HTERT RPE-1 (cell line): ENCODE data around the gene FGFR1OP2.
"Not testable (repeated sequence)": the region's sequence is repeated elsewhere in the genome, so short reads cannot be mapped to it uniquely, and the experiment has no call there.

Experiments
- in situ Hi-C: fragments of 300-500 bp; cut with MboI; formaldehyde crosslinking; loops from 4 replicates; pipeline ENCODE4 v1.14.3; 2020; ENCODE audit warnings: low sequenced_read_pairs

FGFR1OP2 gene

DNA sequence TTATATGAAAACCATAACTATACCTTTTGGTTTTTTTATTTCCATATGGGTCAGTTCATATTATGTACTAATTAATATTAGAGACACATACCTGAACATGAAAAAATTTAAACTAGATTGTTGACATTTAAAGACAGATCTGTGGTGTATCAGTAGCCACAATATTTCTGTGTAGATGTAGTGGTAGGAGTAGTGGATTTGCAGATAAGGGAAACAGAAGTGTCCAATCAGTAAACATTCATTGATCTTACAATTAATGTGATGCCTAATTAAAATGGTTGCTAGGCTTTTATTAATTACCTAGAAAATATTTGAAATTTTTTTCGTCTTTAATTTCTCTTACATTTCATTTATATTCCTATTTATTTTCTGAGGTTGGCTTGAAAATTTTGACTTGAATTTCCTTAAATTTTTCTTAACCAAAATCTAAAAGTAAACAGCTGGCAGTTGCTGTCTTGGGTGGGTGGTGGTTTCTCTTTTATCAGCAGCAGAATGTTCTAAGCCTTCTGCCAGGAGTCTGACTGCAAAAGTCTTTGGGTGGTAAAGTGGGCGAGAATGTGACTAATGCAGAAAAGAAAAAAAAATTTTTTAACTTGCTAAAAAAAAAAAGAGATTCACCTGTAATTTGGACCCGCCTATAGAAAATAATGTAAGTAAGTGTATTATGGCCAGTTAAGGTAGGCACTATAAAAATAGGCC lies 2.4 kb downstream of the FGFR1OP2 start:
- in situ Hi-C loops: no loop called here

DNA sequence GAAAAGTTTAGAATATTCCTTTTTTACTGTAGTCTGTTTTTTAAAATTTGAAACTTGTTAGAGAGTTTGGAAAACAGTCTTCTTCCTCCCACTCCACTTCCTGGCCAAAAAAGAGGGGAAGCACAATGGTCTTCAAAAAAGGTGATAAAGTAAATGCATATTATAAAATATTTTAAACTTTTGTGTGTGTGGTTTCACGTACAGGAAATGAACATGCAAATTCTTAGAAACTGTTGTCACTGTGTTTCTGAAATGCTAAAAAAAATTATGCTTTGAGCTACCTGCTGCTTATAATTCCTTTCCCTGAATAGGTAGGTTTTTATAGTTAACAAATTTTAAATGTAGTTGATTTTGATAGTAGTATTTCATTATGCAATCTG lies 2.9 kb downstream of the FGFR1OP2 start:
- in situ Hi-C loops: no loop called here

DNA sequence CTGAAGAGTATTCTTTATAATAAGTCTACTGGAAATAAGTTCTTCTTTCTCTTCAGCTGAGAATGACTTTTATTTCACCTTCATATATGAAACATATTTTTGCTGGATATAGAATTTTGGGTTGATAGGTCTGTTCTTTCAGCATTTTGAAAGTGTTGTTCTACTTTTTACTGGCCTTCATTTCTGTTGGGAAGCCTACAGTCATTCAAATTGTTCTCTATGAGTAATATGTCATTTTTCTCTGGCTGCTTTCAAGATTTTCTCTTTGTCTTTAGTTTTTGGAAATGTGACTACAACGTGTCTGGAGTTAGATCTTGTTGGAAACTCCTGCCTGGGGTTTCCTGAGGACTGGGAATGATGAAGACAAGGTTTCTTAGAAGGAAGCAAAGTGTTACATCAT lies 10.0 kb downstream of the FGFR1OP2 start:
- in situ Hi-C loops: no loop called here

DNA sequence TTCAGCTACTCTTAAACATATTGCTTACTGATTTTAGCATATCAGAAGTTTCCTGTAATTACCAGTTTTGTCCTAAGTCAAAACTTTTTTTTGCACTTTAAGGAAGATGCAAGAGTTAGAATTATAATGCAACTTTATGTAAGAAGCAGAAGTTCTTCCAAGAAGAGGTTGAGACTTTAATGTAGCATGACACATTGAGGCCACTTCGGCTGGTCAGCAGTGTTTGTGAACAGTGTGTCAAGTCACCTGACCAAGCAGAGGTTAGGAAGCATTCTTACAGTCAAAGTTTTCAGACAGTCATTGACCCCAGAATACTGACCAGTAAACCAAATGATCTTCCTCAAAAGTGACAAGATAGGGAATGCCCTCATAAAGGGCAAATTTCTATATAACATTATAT lies 15.2 kb downstream of the FGFR1OP2 start:
- in situ Hi-C loops: no loop called here

DNA sequence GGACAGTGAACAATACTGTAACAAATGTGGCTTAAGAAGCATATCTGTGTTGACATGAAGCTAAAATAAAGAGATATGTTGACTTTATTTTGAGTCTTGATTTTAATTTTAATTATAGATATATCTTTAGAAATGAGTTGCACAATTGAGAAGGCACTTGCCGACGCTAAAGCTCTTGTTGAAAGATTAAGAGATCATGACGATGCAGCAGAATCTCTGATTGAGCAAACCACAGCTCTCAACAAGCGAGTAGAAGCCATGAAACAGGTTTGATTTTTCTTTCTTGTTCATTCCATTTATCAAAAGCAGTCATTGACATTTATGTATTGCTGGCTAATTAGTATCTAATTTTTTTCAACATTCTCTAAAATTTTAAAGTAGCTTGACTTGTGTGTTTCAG lies 15.8 kb downstream of the FGFR1OP2 start:
- in situ Hi-C loops: no loop called here

DNA sequence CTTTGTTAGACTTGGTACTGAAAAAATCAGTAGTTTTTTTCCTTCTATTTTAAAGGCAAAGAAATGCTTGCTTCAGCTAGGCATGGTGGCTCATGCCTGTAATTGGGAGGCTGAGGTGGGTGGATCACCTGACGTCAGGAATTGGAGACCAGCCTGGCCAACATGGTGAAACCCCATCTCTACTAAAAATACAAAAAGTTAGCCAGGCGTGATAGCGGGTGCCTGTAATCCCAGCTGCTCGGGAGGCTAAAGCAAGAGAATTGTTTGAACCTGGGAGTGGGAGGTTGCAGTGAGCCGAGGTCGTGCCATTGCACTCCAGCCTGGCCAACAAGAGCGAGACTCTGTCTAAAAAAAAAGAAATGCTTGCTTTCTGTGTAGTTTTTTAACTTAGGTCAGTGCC lies 23.1 kb downstream of the FGFR1OP2 start:
- in situ Hi-C loops: not testable (repeated sequence)

DNA sequence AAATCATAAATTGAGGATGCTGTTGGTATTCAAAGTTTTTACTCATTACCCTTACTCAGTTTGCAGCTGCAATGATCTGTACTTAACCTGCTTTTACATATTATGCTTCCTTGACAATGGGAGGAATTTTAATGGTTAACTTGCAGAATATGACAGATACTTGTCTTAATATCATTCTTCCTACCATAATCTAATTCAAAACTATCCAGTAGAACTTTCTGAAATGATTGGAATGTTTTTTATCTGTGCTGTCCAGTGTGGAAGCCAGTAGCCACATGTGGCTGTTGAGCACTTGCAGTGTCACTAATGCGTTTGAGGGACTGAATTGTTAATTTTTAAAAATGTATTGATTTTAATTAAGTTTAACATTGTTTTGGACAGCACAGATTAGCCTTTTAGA lies 23.5 kb downstream of the FGFR1OP2 start:
- in situ Hi-C loops: no loop called here

DNA sequence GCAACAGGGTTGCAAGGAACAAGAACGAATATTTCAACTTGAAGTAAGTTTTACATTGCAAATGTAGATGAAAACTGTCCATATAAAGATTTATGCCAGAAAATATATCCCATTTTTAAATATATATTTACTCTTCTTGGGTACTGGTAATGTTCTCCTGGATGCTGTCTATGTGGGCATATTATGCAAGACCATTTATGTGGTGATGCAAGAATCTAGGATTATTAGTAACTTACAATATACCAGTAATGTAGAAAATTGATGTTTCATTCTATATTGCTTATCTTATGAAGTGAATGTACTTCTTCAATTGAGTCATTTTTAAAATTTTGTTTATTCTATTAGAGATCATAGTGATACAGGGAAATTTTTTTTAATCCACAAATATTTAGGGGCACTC lies 25.1 kb downstream of the FGFR1OP2 start:
- in situ Hi-C loops: no loop called here

DNA sequence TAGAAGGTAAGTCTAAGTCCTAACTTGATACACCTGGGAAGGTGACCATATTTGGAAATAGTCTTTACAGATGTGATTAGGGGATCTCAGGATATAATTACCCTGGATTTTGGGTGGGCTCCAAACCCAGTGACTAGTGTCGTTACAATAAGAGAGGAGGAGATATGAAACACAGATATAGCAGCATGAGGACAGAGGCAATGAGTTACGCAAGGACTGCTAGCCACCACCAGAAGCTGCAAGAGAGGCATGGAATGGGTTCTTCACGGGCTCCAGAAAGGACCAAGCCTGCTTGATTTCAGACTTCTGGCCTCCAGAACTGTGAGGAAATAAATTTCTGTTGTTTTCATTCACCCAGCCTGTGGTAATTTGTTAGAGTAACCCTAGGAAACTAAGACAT lies 28.6 kb downstream of the FGFR1OP2 start:
- in situ Hi-C loops: no loop called here

DNA sequence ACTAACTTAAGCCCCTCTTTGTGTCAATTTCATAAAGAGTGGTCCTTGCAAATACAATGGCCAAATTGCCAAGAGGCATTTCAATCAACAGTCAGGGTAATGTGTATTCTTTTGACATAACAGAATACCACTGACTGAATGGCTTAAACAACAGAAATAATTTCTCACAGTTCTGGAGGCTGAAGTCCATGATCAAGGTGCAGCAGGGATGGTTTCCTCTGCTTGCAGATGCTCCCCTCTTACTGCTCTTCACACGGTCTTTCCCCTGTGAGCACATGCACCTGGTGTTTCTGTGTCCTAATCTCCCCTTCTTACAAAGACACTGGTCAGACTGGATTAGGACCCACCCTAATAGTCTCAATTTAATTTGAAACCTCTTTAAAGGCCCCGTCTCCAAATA lies 31.9 kb downstream of the FGFR1OP2 start:
- in situ Hi-C loops: no loop called here

DNA sequence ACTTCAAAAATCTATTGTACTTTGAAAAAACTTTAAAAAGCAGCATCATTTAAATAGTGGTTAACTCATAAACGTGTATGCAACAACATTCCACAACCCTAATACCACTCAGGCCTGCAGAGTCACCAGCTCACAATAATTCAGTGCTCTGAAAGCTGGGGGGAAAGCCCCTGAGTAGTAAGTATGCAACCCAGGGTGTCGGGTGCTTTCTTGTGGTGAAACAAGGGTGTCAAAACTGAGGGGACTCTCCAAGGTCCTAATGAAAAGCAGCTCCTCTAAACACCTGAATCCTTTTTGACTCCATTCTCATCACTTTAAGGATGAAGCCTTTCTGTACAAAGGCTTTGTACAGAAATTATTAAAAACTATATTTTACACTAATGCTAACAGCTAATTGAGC lies 33.7 kb downstream of the FGFR1OP2 start:
- in situ Hi-C loops: no loop called here

DNA sequence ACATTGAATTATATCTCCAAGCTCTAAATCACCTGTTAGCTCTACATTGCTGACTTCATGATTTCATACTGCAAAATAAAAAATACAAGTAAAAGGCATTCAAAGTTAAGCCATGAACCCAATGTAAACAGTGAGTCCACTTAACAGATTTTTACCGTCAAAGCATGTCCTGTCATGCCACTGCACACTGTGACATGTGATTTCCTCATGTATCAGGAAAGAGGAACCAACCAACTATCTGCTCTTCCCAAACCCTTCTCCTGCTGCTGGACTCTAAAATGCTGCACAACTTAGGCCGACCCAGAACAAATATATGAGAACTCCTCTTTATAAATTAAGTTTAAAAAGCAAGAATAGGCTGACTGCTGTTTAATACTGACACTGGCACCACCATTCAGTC lies 38.4 kb downstream of the FGFR1OP2 start:
- in situ Hi-C loops: no loop called here

DNA sequence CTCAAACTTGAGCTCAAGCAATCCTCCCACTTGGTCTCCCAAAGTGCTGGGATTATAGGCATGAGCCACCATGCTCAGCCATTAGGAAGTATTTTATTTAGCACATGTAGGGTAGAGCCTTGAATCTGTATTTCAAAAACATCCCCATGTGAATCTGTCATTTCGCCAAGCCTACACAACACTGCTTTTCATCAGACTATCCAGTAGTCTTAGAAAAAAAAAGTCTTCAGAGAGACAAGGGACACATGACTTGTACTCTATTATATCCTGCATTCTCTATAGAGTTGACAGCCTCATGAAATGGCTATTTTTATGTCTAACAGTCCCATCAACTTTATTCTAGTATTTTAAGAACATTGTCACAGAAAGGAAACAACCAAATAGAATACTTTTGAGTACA lies 40.5 kb downstream of the FGFR1OP2 start:
- in situ Hi-C loops: no loop called here

DNA sequence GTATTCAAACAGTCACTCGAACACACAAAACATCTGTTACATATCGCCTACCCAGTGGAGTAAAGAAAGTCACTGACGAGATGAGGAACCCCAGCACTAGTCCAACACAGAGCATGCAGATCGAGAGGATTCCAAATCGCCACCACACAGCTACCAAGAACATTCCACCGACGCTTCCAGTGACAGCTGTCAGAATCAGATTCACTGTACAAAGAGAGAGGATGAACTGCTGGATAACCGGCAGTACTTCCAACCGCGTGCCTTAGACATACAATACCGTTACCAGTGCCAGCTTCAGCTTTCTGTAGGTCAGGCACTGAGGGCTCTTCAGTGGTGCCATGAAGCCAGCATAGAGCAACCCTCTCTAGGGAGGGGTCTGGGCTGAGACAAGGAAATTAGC lies 41.5 kb downstream of the FGFR1OP2 start:
- in situ Hi-C loops: no loop called here

DNA sequence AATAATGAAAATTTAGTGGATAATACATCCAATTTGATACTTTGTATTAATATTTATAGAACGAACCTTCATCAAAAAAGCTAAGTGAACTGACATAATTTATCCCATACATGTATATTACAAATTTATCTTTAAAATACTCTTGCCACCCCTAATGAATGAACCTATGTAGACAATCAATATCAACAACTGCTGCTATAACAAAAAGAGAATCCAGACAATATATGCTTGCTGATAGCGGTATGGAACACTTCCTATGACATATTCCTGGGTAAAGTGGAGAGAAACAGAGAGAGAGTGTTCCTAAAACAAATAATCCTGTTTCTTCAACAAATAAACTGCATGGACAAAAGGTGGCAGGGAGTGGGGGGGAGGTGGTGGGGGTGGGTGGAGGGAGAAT lies 44.6 kb downstream of the FGFR1OP2 start:
- in situ Hi-C loops: no loop called here

DNA sequence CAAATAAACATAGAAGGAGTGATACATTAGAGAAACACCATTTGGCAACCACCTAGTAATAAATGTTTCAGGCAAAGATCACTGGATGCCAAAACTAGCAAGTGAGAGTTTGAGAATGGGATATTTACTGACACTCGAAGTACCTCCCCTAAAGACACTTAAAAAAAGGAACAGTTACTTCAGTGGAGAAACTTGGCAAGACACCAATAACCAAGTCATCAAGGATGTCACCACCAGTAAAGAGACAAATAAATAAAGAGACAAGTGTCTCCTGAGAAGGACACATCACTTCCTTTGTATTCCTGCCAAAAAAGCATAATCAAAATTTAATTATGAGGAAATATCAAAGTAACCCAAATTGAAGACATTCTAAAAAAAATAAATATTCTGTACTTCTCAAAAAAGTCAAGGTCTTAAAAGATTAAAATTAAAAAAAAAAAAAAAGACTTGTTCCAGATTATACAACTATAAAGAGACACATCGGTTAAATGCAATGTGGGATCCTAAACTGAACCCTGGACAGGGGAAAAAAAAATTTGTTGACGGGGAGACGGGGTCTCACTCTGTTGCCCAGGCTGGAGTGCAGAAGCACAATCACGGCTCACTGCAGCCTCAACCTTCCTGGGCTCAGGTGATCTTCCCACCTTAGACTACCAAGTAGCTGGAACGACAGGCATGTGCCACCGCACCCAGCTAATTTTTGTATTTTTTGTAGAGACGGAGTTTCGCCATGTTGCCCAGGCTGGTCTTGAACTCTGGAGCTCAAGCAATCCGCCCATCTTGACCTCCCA lies 49.6 kb downstream of the FGFR1OP2 start:
- in situ Hi-C loops: no loop called here

DNA sequence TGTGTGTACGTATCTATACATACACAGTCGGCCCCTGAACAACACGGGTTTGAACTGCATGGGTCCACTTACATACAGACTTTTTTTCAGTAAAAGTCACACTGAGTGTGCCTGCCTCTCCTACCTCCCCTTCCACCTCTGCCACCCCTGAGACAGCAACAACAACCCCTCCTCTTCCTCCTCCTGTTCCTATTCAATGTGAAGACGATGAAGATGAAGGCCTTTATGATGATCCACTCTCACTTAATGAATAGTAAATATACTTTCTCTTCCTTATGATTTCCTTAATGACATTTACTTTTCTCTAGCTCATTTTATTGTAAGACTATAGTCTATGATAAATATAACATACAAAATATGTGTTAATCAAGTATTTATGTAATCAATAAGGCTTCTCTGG lies 50.4 kb downstream of the FGFR1OP2 start:
- in situ Hi-C loops: no loop called here

DNA sequence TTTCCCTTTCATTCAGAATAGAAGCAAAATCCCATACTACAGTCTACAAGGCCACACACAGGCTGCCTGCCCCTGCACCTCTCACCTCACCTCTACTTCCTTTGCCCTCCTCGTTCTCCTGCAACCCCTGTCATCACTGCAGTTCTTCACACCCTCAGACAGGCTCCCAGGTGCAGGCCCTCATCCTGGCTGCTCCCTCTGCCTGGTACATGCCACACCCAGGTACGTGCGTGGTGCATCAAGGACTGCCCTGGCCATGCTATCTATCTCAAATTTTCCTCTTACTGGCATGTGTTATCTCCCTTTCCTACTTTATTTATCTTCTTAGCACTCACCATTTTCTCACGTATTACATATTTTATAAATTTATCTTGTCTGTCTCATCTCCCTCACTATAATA lies 51.6 kb downstream of the FGFR1OP2 start:
- in situ Hi-C loops: no loop called here

DNA sequence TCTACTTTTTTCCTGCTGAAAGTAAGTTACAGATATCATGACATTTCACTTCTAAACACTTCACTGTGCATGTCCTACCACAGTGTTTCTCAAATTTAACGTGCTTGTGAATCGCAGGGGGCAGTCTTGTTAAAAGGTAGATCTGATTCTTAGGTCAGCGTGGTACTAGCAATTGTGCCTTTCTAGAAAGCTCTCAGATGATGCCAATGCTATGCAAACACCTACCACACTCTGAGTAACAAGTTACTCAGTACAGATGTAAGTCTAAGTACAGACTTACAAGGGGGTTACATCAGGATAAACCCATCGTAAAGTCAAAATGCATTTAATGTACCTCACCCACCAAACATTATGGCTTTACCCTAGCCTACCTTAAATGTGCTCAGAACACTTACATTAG lies 53.6 kb downstream of the FGFR1OP2 start:
- in situ Hi-C loops: no loop called here

DNA sequence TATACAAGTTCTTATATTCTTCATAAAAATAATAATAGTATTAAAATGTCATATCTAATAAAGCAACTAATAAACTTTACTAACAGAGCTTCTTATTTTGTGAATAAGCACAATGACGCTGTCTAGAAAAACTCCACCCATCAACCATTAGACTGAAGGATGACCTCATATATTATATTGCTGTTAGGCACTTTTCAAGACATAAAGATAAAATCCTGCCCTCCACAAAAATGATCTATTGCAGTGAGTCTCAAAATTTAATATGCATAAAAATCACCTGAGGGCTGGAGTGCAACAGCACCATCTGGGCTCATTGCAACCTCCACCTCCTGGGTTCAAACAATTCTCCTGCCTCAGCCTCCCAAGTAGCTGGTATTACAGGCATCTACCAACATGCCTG lies 55.8 kb downstream of the FGFR1OP2 start:
- in situ Hi-C loops: no loop called here

DNA sequence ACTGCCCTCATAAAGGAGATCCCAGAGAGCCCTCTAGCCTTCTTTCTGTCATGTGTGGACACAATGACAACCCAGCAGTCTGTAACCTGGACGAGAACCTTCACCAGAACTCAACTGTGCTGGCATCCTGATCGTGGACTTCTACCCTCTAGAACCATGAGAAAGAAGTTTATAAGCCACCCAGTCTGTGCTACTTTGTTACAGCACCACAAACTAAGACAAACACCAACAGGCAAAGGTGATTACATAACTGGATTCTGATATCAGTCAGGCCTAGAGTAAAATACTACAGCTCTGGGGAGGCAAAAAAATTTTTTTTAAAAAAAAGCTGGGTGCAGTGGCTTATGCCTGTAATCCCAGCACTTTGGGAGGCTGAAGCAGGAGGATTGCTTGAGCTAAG lies 57.4 kb downstream of the FGFR1OP2 start:
- in situ Hi-C loops: no loop called here

DNA sequence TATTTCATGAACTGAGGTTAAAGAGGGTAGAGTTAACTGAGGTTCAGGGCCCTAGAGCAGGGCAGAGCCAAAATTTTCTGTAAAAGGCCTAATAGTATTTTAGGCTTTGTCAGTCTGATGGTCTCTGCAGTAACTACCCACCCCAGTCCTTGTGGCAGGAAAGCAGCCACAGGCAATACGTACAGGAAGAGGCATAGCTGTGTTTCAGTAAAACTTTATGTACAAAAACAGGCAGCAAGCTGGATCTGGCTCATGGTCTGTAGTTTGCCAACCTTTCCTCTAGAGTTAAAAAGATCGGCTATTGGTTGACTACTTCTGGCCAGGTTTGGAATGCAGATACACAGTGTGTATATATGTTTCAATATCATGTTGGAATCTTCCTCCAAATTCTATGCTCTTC lies 58.7 kb downstream of the FGFR1OP2 start:
- in situ Hi-C loops: no loop called here

DNA sequence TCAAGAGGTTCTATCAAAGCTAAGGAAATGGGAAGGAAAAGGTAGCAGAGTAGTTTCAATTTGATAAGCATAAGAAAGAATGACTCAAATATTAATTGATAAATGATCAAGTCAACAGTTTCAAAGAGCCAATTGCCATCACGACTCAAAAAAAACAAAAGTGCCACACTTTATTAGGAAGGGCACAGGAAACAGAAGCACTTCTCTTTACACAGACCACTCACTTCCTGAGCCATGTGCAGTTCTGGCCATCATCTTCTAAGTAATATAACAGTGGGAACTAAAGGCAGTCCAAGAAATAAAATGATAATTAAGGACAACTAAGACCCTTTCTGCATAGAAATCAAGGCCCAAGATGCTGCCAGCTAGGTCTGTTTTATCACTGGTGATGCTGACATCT lies 62.7 kb downstream of the FGFR1OP2 start:
- in situ Hi-C loops: no loop called here
